HG02840 (cell line): ENCODE measurements around the gene TRIO.

Experiments
- ATAC-seq: cut with Tn5 transposase; IDR thresholded peaks from one replicate; pipeline ENCODE4 v1.9.1; 2021; ENCODE audit warnings: mild to moderate bottlenecking, moderate library complexity, moderate number of reproducible peaks; ENCODE audit not compliant: unreplicated experiment, low FRiP score

TRIO gene

GRCh38 chr5:14257995-14258403 lies 114.9 kb downstream of the TRIO start:
- no peak for ATAC-seq

DNA sequence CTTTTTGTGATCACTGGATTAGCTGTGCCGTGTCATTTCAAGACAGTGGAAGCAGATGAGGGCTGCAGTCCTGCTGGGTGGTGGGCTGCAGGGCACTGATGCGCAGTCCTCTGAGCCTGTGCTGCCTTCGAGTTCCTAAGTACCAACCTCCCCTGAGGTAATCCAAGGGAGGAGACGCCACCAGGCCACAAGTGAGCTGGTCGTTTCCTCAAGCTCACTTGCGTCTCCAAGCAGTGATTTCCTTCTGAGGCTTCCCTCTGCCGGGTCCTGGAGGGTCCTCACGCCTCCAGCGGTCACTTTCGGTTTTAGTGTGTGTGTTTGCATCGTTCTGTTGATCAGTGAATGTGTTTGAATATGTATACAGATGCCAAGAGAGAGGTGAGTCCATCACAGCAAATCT lies 115.7 kb downstream of the TRIO start:
- no peak for ATAC-seq

- no peak for ATAC-seq
Measured at GRCh38 chr5:14260637-14261036, 117.5 kb downstream of the TRIO start.

DNA sequence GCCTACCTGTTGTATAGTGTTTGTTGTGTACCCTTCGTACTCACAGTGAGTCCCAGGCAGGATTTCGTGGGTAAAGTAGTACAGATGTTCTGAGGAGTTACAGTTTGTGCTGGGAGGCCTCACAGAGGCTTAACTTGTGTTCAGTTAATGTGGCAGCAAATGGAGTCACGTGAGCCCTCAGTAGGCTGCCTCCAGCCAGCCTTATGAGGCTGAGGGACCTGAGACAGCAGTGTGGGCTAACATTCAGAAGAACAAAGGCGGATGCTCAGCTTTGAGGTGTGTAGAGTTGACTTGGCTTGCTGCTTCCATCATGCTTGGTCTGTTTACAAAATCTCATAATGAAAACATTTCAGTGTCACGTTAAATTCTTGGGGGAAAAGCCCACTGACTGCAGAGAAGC lies 118.1 kb downstream of the TRIO start:
- ATAC-seq: no peak

DNA sequence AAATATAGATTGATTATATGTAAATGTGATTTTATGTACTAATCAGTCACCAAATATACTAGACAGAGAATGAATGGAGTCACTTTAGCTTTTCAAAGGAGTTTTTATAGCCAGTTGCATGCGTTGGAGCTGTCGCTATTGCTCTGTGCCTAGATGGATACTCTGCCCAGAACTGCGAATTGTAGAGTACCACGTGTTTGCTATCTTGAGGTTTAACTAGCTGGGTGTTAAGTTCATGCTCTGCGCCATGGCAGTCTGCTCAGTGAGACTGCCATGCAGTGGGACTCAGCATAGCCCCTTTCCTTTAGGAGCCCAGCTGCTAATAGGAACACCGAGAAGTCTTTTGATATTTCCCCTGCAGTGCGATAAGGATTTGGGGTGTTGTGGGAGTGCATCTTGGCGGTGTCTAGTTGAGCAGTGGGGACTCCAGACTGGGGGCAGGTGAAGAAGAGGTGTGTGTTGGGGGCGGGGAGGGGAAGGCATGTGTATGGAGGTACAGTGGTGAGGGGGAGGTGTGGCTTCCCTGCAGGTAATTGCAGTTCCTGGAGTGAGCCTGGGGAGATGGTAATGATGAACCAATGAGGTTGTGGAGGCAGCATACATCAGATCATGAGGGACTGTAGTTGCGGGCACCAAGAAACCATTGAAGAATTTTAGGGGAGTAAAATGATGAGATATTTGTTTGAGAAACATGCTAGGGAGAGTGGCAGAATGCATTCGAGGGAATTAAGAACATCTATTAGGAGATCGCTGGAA lies 118.9 kb downstream of the TRIO start:
- no peak for ATAC-seq

- ATAC-seq: no peak
Measured at GRCh38 chr5:14263113-14263512, 120.0 kb downstream of the TRIO start.

DNA sequence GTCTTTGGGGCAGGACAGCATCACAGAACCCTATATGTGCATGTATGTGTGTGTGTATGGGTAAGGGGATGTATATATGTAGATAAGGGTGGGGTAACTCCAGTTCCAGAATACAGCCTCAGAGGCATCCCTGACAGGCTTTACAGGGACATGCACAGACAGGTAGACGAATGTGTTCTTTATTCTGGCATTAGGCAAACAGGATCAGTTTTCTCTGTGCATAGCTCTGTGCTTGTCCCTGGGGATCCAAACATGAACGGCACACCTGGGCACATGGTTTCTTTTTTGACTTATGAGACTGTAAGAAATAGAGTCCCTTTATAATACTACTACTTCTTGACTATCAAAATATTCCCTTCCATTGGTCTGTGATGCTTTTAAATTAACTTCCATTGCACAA lies 120.6 kb downstream of the TRIO start:
- no peak for ATAC-seq

GRCh38 chr5:14264605-14265316 lies 121.6 kb downstream of the TRIO start:
- ATAC-seq: peak; percentile 73

- no peak for ATAC-seq
Measured at GRCh38 chr5:14265570-14265969, 122.4 kb downstream of the TRIO start.

GRCh38 chr5:14266171-14266570 lies 123.0 kb downstream of the TRIO start:
- no peak for ATAC-seq

DNA sequence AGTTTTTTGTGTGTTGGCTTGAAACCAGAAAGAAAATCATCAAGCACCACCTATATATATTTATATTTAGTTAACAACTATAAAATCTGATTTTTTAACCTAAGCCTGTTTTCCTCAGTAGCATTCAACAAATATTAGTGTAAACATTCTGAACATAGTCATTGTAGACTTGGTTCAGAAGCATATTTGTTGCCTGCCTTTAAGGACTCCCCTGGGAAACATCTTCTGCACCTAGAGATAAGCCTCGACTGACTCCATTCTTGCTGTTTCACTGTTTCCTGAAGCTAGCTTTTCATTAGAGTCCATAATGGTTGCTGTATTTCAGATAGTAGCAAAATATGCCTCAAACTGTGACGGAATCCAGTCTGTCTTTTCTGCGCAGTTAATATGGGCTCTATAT lies 123.5 kb downstream of the TRIO start:
- no peak for ATAC-seq

GRCh38 chr5:14267166-14267838 lies 124.2 kb downstream of the TRIO start:
- ATAC-seq: no peak

DNA sequence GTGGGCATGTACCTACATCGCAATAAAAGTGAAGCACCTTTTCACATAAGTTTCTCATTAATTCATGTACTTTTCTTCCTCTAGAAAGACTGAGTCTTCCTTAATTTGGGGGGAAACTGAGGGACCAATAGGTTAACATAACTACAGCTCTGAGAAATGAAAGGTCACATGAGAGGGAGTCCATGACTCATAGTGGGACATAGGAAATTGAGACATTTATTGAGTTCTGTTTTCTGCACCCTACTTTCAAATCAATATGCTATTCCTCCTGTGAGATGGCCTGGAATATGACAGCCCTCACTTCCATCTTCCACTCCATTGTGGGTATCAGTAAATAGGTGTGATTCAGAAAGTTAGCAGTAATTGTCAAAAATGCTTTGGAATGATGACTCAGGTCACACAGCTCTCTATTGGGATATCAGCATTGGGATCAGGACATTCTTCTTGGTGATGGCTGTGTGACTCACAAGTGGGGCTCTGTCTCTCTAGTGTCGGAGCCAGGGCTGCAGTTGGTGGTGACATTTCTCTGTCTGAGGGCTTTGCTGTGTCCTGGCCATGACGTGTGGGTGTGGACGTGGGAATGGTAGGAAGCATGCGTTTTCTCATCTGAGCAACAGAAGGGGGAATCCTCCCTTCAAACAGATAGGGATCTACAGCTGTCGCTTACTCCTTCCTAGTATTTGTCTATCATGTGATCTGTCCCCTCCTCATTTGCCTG lies 125.0 kb downstream of the TRIO start:
- no peak for ATAC-seq

DNA sequence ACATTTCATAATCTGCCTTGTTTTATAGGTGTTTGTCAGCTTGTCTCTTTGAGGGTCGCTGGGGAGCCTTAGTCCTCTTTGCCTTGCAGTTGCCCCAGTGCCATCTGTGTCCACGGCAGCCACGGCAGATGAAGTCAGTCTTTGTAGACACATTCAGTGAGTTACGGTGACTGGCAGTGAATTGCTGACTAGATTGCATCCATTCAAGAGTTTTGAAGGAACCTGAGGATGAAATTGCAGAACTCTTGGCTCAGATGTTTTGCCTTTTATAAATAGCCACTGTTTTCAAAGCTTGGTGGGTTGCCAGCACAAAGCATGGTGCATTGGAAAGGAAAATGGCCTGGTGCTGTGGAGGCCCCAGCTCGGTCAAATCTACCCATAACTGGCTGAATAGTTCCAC lies 125.6 kb downstream of the TRIO start:
- no peak for ATAC-seq

DNA sequence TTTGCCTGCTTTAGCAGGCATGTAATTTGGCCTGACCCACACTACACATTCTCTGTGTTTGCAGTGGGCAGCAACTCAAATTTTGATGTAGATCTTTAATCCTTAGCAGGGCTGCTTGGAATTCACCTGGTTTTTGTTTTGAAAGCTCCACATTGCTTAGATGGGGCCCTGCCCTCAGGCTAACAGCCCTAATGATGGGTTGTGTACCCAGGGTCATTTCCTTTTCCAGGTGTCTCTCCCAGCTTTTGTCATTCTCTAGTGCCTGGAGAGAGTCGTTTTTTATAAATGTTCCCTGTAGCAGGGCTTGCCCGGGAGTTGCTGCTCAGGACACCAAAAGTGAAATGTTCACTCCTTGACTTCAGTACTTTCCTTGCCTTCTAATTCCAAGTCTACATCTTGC lies 126.3 kb downstream of the TRIO start:
- ATAC-seq: no peak

GRCh38 chr5:14270209-14270702 lies 127.1 kb downstream of the TRIO start:
- ATAC-seq: no peak

- no peak for ATAC-seq
Measured at GRCh38 chr5:14272548-14273205, 129.5 kb downstream of the TRIO start.

GRCh38 chr5:14273207-14273767 lies 130.1 kb downstream of the TRIO start:
- no peak for ATAC-seq

DNA sequence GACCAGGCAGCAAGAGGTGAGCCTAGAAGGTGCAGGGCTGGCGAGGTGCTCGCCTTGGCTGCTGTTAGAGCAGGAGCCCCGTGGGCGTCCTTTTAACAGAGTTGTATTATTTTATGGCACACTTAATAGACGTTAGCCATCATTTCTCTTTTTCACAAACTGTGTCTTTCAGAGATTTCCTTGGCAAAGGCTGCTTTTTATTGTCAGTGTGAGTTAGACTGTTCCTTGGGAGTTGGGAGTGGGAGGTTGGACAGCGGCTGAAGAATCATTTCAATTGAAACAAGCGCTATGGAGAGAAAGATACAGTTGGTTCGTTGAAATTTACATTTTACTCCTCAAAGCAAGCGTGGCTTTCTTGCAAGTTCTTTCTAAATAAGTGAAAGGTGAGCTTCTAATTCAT lies 133.2 kb downstream of the TRIO start:
- ATAC-seq: no peak
